Mammary epithelial cell (primary cell): ENCODE data around the gene AKAP13.

ENCODE experiments used
- CTCF ChIP-seq, 2 donors: IDR thresholded peaks in 1 of 2; conservative IDR thresholded peaks in 1 of 2; 2 replicates each; pipeline ENCODE4 v1.5.1; 2011 to 2012; ENCODE audit warnings: inconsistent platforms in 2 of 2, low read length in 2 of 2, mild to moderate bottlenecking in 2 of 2, control low read depth in 1 of 2, low read depth in 1 of 2; ENCODE audit not compliant: insufficient read depth in 1 of 2; ENCODE audit errors: extremely low read depth in 1 of 2
- EZH2 ChIP-seq: IDR thresholded peaks from 2 replicates; pipeline ENCODE4 v1.6.1; 2012; ENCODE audit warnings: low read length, inconsistent platforms, borderline replicate concordance

GRCh38 chr15:85671156-85671555 lies 290.8 kb downstream of the AKAP13 start:
- TF ChIP-seq CTCF (conservative IDR thresholded peaks at IDR 0.05 in 1 of 2, IDR thresholded peaks at IDR 0.05 in 1 of 2; ENCODE audit: extremely low read depth in 1 of 2, insufficient read depth in 1 of 2, low read depth in 1 of 2, low read length in 2 of 2) = no peak
- TF ChIP-seq EZH2 = no peak
